OCI-LY3 (cell line): Measurements from ENCODE around the gene CADPS2.

Source experiments
- H2AFZ ChIP-seq: fragments of 200-600, 300-600 bp; shearing (Covaris generic); 2 replicates; pipeline ENCODE4 v1.6.0; 2014; ENCODE audit warnings: antibody characterized with exemption, low read depth, low read length
- H3K27ac ChIP-seq: fragments of 200-600, 300-600 bp; sonication (generic); 2 replicates; pipeline ENCODE4 v1.5.1; 2014; ENCODE audit warnings: mild to moderate bottlenecking, low read length, moderate library complexity, mixed read lengths
- H3K27me3 ChIP-seq: fragments of 200-600, 300-600 bp; sonication (generic); 2 replicates; pipeline ENCODE4 v1.6.1; 2014; ENCODE audit warnings: low read depth, low read length, mixed read lengths
- H3K36me3 ChIP-seq: fragments of 200-600, 300-600 bp; sonication (generic); replicated peaks from 2 replicates; pipeline ENCODE3; 2014; ENCODE audit warnings: low read depth, low read length, mixed read lengths
- H3K4me1 ChIP-seq: fragments of 300-600, 200-600 bp; sonication (generic); 2 replicates; pipeline ENCODE4 v1.6.1; 2014; ENCODE audit warnings: low read length, mixed read lengths
- H3K4me2 ChIP-seq: fragments of 200-600, 300-600 bp; sonication (generic); 2 replicates; pipeline ENCODE4 v1.6.1; 2014; ENCODE audit warnings: low read length, mixed read lengths
- H3K4me3 ChIP-seq: fragments of 300-600, 200-600 bp; sonication (generic); 2 replicates; pipeline ENCODE4 v1.5.1; 2014; ENCODE audit warnings: antibody characterized with exemption, mild to moderate bottlenecking, low read length, moderate library complexity
- H3K79me2 ChIP-seq: fragments of 300-600, 200-600 bp; shearing (Covaris generic); 2 replicates; pipeline ENCODE4 v1.6.1; 2014; ENCODE audit warnings: mild to moderate bottlenecking, low read length, mixed read lengths
- H3K9ac ChIP-seq: fragments of 300-600, 200-600 bp; shearing (Covaris generic); 2 replicates; pipeline ENCODE4 v1.6.0; 2014; ENCODE audit warnings: mild to moderate bottlenecking, low read length, moderate library complexity
- H3K9me3 ChIP-seq: fragments of 200-600, 300-600 bp; shearing (Covaris generic); 2 replicates; pipeline ENCODE4 v1.6.1; 2014; ENCODE audit warnings: low read length, mixed read lengths; ENCODE audit not compliant: insufficient read depth
- H4K20me1 ChIP-seq: fragments of 200-600, 300-600 bp; sonication (generic); 2 replicates; pipeline ENCODE4 v1.6.1; 2016; ENCODE audit warnings: low read length, mixed read lengths; ENCODE audit not compliant: insufficient read depth
- CTCF ChIP-seq: fragments of 200-600, 300-600 bp; sonication (generic); IDR thresholded peaks from 2 replicates; pipeline ENCODE4 v1.5.1; 2014; ENCODE audit warnings: antibody characterized with exemption, low read length, low read depth
- EZH2phosphoT487 ChIP-seq: fragments of 200-600 bp; shearing (Covaris generic); IDR thresholded peaks from 2 replicates; pipeline ENCODE4 v1.6.1; 2018; ENCODE audit warnings: antibody characterized with exemption, mixed run types, low read depth

CADPS2 gene

GRCh38 chr7:122407195-122407594 lies 479.1 kb downstream of the CADPS2 start:
- Histone ChIP-seq H3K79me2 (no peaks in the 10 kb centered on the region), H3K4me1 (peaks cover 8% of the 10 kb centered on the region), H4K20me1 (no peaks in the 10 kb centered on the region), H3K27ac (no peak overlapping the region), H3K36me3 (no peaks in the 10 kb centered on the region), H2AFZ (no peak overlapping the region), H3K27me3 (no peaks in the 10 kb centered on the region), H3K4me3 (no peak overlapping the region), H3K4me2 (no peak overlapping the region), H3K9me3 (no peaks in the 10 kb centered on the region), H3K9ac (no peak overlapping the region)
- TF ChIP-seq EZH2phosphoT487: no peak
- no peak for TF ChIP-seq CTCF

GRCh38 chr7:122403113-122403512 lies 483.1 kb downstream of the CADPS2 start:
- H3K4me2 ChIP-seq: no peak overlapping the region
- TF ChIP-seq CTCF (no peak), EZH2phosphoT487 (no peak)
- H3K9ac ChIP-seq: no peak overlapping the region
- no peaks in the 10 kb centered on the region for H4K20me1 ChIP-seq
- no peaks in the 10 kb centered on the region for H3K36me3 ChIP-seq
- no peak overlapping the region for H3K4me3 ChIP-seq
- no peaks in the 10 kb centered on the region for H3K9me3 ChIP-seq
- H3K4me1 ChIP-seq: peaks cover 8% of the 10 kb centered on the region
- no peak overlapping the region for H2AFZ ChIP-seq
- H3K27ac ChIP-seq: no peak overlapping the region
- no peaks in the 10 kb centered on the region for H3K79me2 ChIP-seq
- H3K27me3 ChIP-seq: no peaks in the 10 kb centered on the region

- Histone ChIP-seq H3K4me3 (no peak overlapping the region), H2AFZ (no peak overlapping the region), H3K9me3 (no peaks in the 10 kb centered on the region), H3K27me3 (no peaks in the 10 kb centered on the region), H3K9ac (no peak overlapping the region), H3K36me3 (no peaks in the 10 kb centered on the region), H3K27ac (no peak overlapping the region), H3K4me1 (peaks cover 8% of the 10 kb centered on the region), H3K4me2 (no peak overlapping the region), H4K20me1 (no peaks in the 10 kb centered on the region), H3K79me2 (no peaks in the 10 kb centered on the region)
- TF ChIP-seq CTCF: no peak
- no peak for TF ChIP-seq EZH2phosphoT487
Observed at GRCh38 chr7:122402235-122402634, 484.0 kb downstream of the CADPS2 start.

GRCh38 chr7:122397381-122397780 lies 488.9 kb downstream of the CADPS2 start:
- Histone ChIP-seq H3K36me3 (no peaks in the 10 kb centered on the region), H3K27ac (no peak overlapping the region), H3K4me3 (no peak overlapping the region)

More at GRCh38 chr7:122397381-122397780, 488.9 kb downstream of the CADPS2 start:
- Histone ChIP-seq H3K9ac (no peak overlapping the region), H3K4me1 (peaks cover 7% of the 10 kb centered on the region), H3K79me2 (no peaks in the 10 kb centered on the region), H4K20me1 (no peaks in the 10 kb centered on the region), H2AFZ (no peak overlapping the region), H3K27me3 (no peaks in the 10 kb centered on the region), H3K4me2 (no peak overlapping the region), H3K9me3 (no peaks in the 10 kb centered on the region)
- no peak for TF ChIP-seq CTCF
- TF ChIP-seq EZH2phosphoT487: no peak
